NB4 (cell line): ENCODE data around the gene CRX.

Experiments used
- MYC ChIP-seq: IDR thresholded peaks from 2 replicates; pipeline ENCODE4 v1.6.1; 2011; ENCODE audit warnings: low read depth, low read length
- POLR2A ChIP-seq: IDR thresholded peaks from 2 replicates; pipeline ENCODE4 v1.6.1; 2011; ENCODE audit warnings: mild to moderate bottlenecking; ENCODE audit not compliant: insufficient read length; ENCODE audit errors: extremely low read depth
- TF ChIP-seq, protein P1 (sequence below): IDR thresholded peaks from one replicate; pipeline ENCODE4 v1.5.1; 2012; ENCODE audit warnings: low read depth, low read length
- TF ChIP-seq, protein P2 (sequence below): IDR thresholded peaks from 2 replicates; pipeline ENCODE4 v1.6.1; 2011; ENCODE audit warnings: low read depth, low read length

DNA sequence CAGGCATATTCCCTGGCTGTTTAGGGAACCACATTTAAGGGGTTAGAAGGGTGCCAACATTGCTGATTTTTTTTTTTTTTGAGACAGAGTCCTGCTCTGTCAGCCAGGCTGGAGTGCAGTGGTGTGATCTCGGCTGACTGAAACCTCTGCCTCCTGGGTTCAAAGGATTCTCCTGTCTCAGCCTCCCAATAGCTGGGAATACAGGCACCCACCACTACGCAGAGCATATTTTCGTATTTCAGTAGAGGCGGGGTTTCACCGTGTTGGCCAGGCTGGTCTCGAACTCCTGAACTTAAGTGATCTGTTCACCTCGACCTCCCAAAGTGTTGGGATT lies 7.8 kb upstream of the CRX start:
- TF ChIP-seq POLR2A (no peak), MYC (no peak)
- TF ChIP-seq, protein P1, sequence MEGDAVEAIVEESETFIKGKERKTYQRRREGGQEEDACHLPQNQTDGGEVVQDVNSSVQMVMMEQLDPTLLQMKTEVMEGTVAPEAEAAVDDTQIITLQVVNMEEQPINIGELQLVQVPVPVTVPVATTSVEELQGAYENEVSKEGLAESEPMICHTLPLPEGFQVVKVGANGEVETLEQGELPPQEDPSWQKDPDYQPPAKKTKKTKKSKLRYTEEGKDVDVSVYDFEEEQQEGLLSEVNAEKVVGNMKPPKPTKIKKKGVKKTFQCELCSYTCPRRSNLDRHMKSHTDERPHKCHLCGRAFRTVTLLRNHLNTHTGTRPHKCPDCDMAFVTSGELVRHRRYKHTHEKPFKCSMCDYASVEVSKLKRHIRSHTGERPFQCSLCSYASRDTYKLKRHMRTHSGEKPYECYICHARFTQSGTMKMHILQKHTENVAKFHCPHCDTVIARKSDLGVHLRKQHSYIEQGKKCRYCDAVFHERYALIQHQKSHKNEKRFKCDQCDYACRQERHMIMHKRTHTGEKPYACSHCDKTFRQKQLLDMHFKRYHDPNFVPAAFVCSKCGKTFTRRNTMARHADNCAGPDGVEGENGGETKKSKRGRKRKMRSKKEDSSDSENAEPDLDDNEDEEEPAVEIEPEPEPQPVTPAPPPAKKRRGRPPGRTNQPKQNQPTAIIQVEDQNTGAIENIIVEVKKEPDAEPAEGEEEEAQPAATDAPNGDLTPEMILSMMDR = no peak
- TF ChIP-seq, protein P2, sequence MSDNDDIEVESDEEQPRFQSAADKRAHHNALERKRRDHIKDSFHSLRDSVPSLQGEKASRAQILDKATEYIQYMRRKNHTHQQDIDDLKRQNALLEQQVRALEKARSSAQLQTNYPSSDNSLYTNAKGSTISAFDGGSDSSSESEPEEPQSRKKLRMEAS = no peak
